C1 segment of cervical spinal cord (tissue), 14 donors: ENCODE measurements around the gene TPPP2.
"Not testable (repeated sequence)": the region's sequence is repeated elsewhere in the genome, so short reads cannot be mapped to it uniquely, and the experiment has no call there.

Source experiments
- DNase-seq, 14 donors: peaks; one replicate each; lab custom pipeline; 2025; lab: John Stamatoyannopoulos, UW

The TPPP2 gene

GRCh38 chr14:21037156-21037555 lies 7.1 kb downstream of the TPPP2 start:
- no peak for DNase-seq

GRCh38 chr14:21038441-21039422 lies 8.7 kb downstream of the TPPP2 start:
- DNase-seq, result peak in 13 of 14 donors; percentile 20 to 83 (median 68)

- DNase-seq, result peak in 11 of 14 donors; percentile 12 to 56 (median 39)
Measured at GRCh38 chr14:21039585-21040369, 9.8 kb downstream of the TPPP2 start.

GRCh38 chr14:21040370-21040925 lies 10.4 kb downstream of the TPPP2 start:
- no peak for DNase-seq

GRCh38 chr14:21040941-21041340 lies 10.9 kb downstream of the TPPP2 start:
- not testable (repeated sequence) for DNase-seq

- peak in 2 of 14 donors; percentile 23 to 30 for DNase-seq
Measured at GRCh38 chr14:21041676-21042433, 11.8 kb downstream of the TPPP2 start, which contains the start of gene RNASE7. Gene RNASE7, plus strand, starts transcription at chr14:21042362. Its CDS starts 631 bp downstream, at chr14:21042993.

- peak in 6 of 14 donors; percentile 14 to 39 (median 26) for DNase-seq
Measured at GRCh38 chr14:21042918-21043317, 12.9 kb downstream of the TPPP2 start.

- no peak for DNase-seq
Measured at GRCh38 chr14:21043387-21043973, 13.5 kb downstream of the TPPP2 start.

GRCh38 chr14:21043974-21044618 lies 14.1 kb downstream of the TPPP2 start:
- no peak for DNase-seq

GRCh38 chr14:21047378-21047781 lies 17.4 kb downstream of the TPPP2 start:
- DNase-seq, result no peak

GRCh38 chr14:21048638-21049037 lies 18.6 kb downstream of the TPPP2 start:
- no peak for DNase-seq

GRCh38 chr14:21049271-21049673 lies 19.3 kb downstream of the TPPP2 start:
- no peak for DNase-seq

GRCh38 chr14:21050597-21050996 lies 20.6 kb downstream of the TPPP2 start:
- no peak for DNase-seq

- no peak for DNase-seq
Measured at GRCh38 chr14:21053184-21054122, 23.4 kb downstream of the TPPP2 start.

- no peak for DNase-seq
Measured at GRCh38 chr14:21054123-21054767, 24.2 kb downstream of the TPPP2 start.

GRCh38 chr14:21054768-21055145 lies 24.7 kb downstream of the TPPP2 start:
- no peak for DNase-seq

- no peak for DNase-seq
Measured at GRCh38 chr14:21055432-21056117, 25.6 kb downstream of the TPPP2 start.
